ENCODE results near the gene HNRNPUL2.
"Not testable (repeated sequence)": the region's sequence is repeated elsewhere in the genome, so short reads cannot be mapped to it uniquely, and the experiment has no call there.

The HNRNPUL2 gene

DNA sequence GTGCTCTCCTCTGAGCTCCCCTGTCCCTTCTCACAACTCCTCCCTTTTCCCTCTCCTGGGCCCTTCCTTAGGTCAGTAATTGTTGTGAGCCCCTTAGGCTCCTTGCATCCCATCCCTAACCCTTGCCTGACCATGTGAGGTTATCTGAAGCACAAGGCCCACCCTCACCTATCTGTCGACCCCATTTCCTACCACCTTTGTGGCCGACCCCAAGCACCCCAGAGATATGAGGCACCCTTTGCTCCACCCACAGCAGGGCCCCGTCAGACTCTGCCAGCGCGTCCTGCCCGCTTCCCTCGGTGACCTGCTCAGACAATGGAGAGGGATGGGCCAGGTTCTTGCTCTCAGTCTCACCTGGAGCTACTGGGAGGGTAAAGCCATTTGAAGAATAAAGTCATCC, 18.5 kb downstream of the HNRNPUL2 start:
- peaks cover 27% of the 10 kb centered on the region for H3K36me3 ChIP-seq (ENCODE audit: control insufficient read depth, low read depth, low read length)
- H3K4me1 ChIP-seq (ENCODE audit: control insufficient read depth, low read depth, low read length), result peaks cover 26% of the 10 kb centered on the region
- H3K27me3 ChIP-seq (ENCODE audit: control insufficient read depth, insufficient read depth, low read length), result no peaks in the 10 kb centered on the region
- H3K27ac ChIP-seq (ENCODE audit: low read length), result peak overlapping the region; percentile 89
- H3K9ac ChIP-seq (ENCODE audit: low read length), result peak overlapping the region; percentile 95
- no peaks in the 10 kb centered on the region for H3K9me3 ChIP-seq (ENCODE audit: control insufficient read depth, low read depth, low read length)
- H3K4me3 ChIP-seq (ENCODE audit: low read length), result peak overlapping the region; percentile 94

- H3K4me1 ChIP-seq (ENCODE audit: control insufficient read depth, low read depth, low read length), result peaks cover 26% of the 10 kb centered on the region
- H3K9me3 ChIP-seq (ENCODE audit: control insufficient read depth, low read depth, low read length), result no peaks in the 10 kb centered on the region
- H3K36me3 ChIP-seq (ENCODE audit: control insufficient read depth, low read depth, low read length), result peaks cover 23% of the 10 kb centered on the region
- H3K27me3 ChIP-seq (ENCODE audit: control insufficient read depth, insufficient read depth, low read length), result no peaks in the 10 kb centered on the region
- H3K4me3 ChIP-seq (ENCODE audit: low read length), result peak overlapping the region; percentile 94
- peak overlapping the region; percentile 89 for H3K27ac ChIP-seq (ENCODE audit: low read length)
- H3K9ac ChIP-seq (ENCODE audit: low read length), result peak overlapping the region; percentile 95
Observed at GRCh38 chr11:62708392-62708791, 18.9 kb downstream of the HNRNPUL2 start.

DNA sequence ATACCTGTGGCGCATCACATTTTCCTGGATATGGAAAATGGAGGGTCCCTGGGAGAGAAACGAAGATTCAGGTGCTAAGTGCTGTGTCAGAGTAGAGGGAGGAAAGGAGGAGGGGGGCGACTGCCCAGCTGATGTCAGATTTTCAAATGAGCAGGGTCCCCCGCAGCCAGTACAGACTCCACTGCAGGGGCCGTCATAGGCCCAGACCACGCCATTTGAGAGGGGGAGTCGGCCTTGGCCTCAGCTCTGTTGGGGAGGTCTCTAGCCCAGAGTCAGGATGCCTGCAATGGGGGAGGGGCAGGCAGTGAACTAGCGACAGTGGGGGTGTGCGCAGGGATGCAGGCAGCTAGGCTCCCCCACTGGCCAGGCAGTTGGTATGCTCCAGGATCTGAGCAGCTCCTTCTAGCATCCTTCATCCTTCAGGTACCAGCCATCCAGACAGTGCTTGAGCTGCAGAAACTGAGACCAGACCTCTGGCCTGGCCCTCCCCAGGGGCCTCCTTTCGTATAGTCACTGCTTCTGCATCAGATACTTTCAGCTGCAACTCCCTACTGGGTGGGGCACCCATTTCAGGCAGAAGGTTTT, 19.9 kb downstream of the HNRNPUL2 start, which contains the start of the genes BSCL2 and GNG3:
Gene BSCL2 (minus strand): TSS at position 148 of the 585 bp plus-strand sequence. CDS start 229 bp downstream, outside the sequence.
Gene GNG3 (plus strand): TSS at position 400 of the 585 bp plus-strand sequence. CDS start 620 bp downstream, outside the sequence.
- Histone ChIP-seq H3K9me3 (ENCODE audit: control insufficient read depth, low read depth, low read length) (no peaks in the 10 kb centered on the region), H3K36me3 (ENCODE audit: control insufficient read depth, low read depth, low read length) (peaks cover 12% of the 10 kb centered on the region), H3K27me3 (ENCODE audit: control insufficient read depth, insufficient read depth, low read length) (no peaks in the 10 kb centered on the region), H3K4me3 (ENCODE audit: low read length) (peak within 1 kb of the TSS; percentile 94), H3K27ac (ENCODE audit: low read length) (peak within 1 kb of the TSS; percentile 89), H3K4me1 (ENCODE audit: control insufficient read depth, low read depth, low read length) (peaks cover 26% of the 10 kb centered on the region), H3K9ac (ENCODE audit: low read length) (peak within 1 kb of the TSS; percentile 78)

- Histone ChIP-seq H3K27me3 (ENCODE audit: control insufficient read depth, insufficient read depth, low read length) (no peaks in the 10 kb centered on the region), H3K9me3 (ENCODE audit: control insufficient read depth, low read depth, low read length) (no peaks in the 10 kb centered on the region), H3K4me1 (ENCODE audit: control insufficient read depth, low read depth, low read length) (peaks cover 26% of the 10 kb centered on the region), H3K4me3 (ENCODE audit: low read length) (peak overlapping the region; percentile 87), H3K9ac (ENCODE audit: low read length) (peak overlapping the region; percentile 78), H3K36me3 (ENCODE audit: control insufficient read depth, low read depth, low read length) (peaks cover 9% of the 10 kb centered on the region), H3K27ac (ENCODE audit: low read length) (peak overlapping the region; percentile 28)
Observed at GRCh38 chr11:62706850-62707247, 20.4 kb downstream of the HNRNPUL2 start.

- no peaks in the 10 kb centered on the region for H3K27me3 ChIP-seq (ENCODE audit: control insufficient read depth, insufficient read depth, low read length)
- H3K4me3 ChIP-seq (ENCODE audit: low read length), result peak overlapping the region; percentile 87
- H3K9ac ChIP-seq (ENCODE audit: low read length), result peak overlapping the region; percentile 78
- peak overlapping the region; percentile 66 for H3K27ac ChIP-seq (ENCODE audit: low read length)
- H3K9me3 ChIP-seq (ENCODE audit: control insufficient read depth, low read depth, low read length), result no peaks in the 10 kb centered on the region
- peaks cover 6% of the 10 kb centered on the region for H3K36me3 ChIP-seq (ENCODE audit: control insufficient read depth, low read depth, low read length)
- H3K4me1 ChIP-seq (ENCODE audit: control insufficient read depth, low read depth, low read length), result peaks cover 26% of the 10 kb centered on the region
Observed at GRCh38 chr11:62705880-62706849, 21.1 kb downstream of the HNRNPUL2 start.

- H3K4me3 ChIP-seq (ENCODE audit: low read length), result peak overlapping the region; percentile 87
- peak overlapping the region; percentile 66 for H3K27ac ChIP-seq (ENCODE audit: low read length)
- no peaks in the 10 kb centered on the region for H3K9me3 ChIP-seq (ENCODE audit: control insufficient read depth, low read depth, low read length)
- H3K36me3 ChIP-seq (ENCODE audit: control insufficient read depth, low read depth, low read length), result peaks cover 6% of the 10 kb centered on the region
- H3K4me1 ChIP-seq (ENCODE audit: control insufficient read depth, low read depth, low read length), result peaks cover 23% of the 10 kb centered on the region
- no peaks in the 10 kb centered on the region for H3K27me3 ChIP-seq (ENCODE audit: control insufficient read depth, insufficient read depth, low read length)
- peak overlapping the region; percentile 78 for H3K9ac ChIP-seq (ENCODE audit: low read length)
Observed at GRCh38 chr11:62705413-62705812, 21.8 kb downstream of the HNRNPUL2 start.

DNA sequence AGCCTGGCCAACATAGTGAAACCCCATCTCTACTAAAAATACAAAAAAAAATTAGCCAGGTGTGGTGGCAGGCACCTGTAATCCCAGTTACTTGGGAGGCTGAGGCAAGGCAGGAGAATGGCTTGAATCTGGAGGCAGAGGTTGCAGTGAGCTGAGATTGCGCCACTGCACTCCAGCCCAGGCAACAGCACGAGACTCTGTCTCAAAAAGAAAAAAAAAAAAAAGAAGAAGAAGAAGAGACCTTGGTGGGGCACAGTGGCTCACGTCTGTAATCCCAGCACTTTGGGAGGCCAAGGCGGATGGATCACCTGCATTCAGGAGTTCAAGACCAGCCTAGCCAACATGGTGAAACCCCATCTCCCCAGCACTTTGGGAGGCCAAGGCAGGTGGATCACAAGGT, 23.3 kb downstream of the HNRNPUL2 start:
- peaks cover 17% of the 10 kb centered on the region for H3K4me1 ChIP-seq (ENCODE audit: control insufficient read depth, low read depth, low read length)
- H3K4me3 ChIP-seq (ENCODE audit: low read length); H3K27ac ChIP-seq (ENCODE audit: low read length); H3K9me3 ChIP-seq (ENCODE audit: control insufficient read depth, low read depth, low read length); H3K36me3 ChIP-seq (ENCODE audit: control insufficient read depth, low read depth, low read length); H3K27me3 ChIP-seq (ENCODE audit: control insufficient read depth, insufficient read depth, low read length); H3K9ac ChIP-seq (ENCODE audit: low read length): not testable (repeated sequence)

- Histone ChIP-seq H3K4me3 (ENCODE audit: low read length) (no peak overlapping the region), H3K27ac (ENCODE audit: low read length) (no peak overlapping the region), H3K9ac (ENCODE audit: low read length) (no peak overlapping the region), H3K4me1 (ENCODE audit: control insufficient read depth, low read depth, low read length) (peaks cover 6% of the 10 kb centered on the region), H3K27me3 (ENCODE audit: control insufficient read depth, insufficient read depth, low read length) (no peaks in the 10 kb centered on the region), H3K9me3 (ENCODE audit: control insufficient read depth, low read depth, low read length) (no peaks in the 10 kb centered on the region), H3K36me3 (ENCODE audit: control insufficient read depth, low read depth, low read length) (peaks cover 8% of the 10 kb centered on the region)
Observed at GRCh38 chr11:62702246-62702645, 25.0 kb downstream of the HNRNPUL2 start.

- Histone ChIP-seq H3K9me3 (ENCODE audit: control insufficient read depth, low read depth, low read length) (no peaks in the 10 kb centered on the region), H3K4me1 (ENCODE audit: control insufficient read depth, low read depth, low read length) (no peaks in the 10 kb centered on the region), H3K9ac (ENCODE audit: low read length) (no peak overlapping the region), H3K4me3 (ENCODE audit: low read length) (no peak overlapping the region), H3K27me3 (ENCODE audit: control insufficient read depth, insufficient read depth, low read length) (no peaks in the 10 kb centered on the region), H3K27ac (ENCODE audit: low read length) (no peak overlapping the region), H3K36me3 (ENCODE audit: control insufficient read depth, low read depth, low read length) (peaks cover 28% of the 10 kb centered on the region)
Observed at GRCh38 chr11:62694455-62695167, 32.6 kb downstream of the HNRNPUL2 start.

GRCh38 chr11:62693624-62694023, 33.6 kb downstream of the HNRNPUL2 start:
- not testable (repeated sequence) for H3K9ac ChIP-seq (ENCODE audit: low read length); H3K4me1 ChIP-seq (ENCODE audit: control insufficient read depth, low read depth, low read length); H3K27ac ChIP-seq (ENCODE audit: low read length); H3K27me3 ChIP-seq (ENCODE audit: control insufficient read depth, insufficient read depth, low read length); H3K9me3 ChIP-seq (ENCODE audit: control insufficient read depth, low read depth, low read length); H3K4me3 ChIP-seq (ENCODE audit: low read length)
- H3K36me3 ChIP-seq (ENCODE audit: control insufficient read depth, low read depth, low read length), result peaks cover 28% of the 10 kb centered on the region
